Peyer's patch (tissue), 4 donors: ENCODE results near the gene MUC5AC. TPM values are rescaled to one million over a fixed set of nuclear protein-coding genes. Genes with fewer than 3 reads are reported as not detected.

Experiments used
- DNase-seq, 3 donors: peaks; one replicate each; pipeline ENCODE4 v3.0.0-alpha.2; 2017 to 2019
- H3K27ac ChIP-seq, 4 donors: fragments of 200-600 bp; sonication (generic); one replicate each; pipeline ENCODE4 v1.5.1; 2016 to 2019
- H3K27me3 ChIP-seq, 2 donors: fragments of 200-600 bp; sonication (generic); one replicate each; pipeline ENCODE4 v1.5.1; 2019
- H3K36me3 ChIP-seq, 3 donors: fragments of 200-600 bp; sonication (generic); one replicate each; pipeline ENCODE4 v1.5.1; 2016 to 2019
- H3K4me1 ChIP-seq, 4 donors: fragments of 200-600 bp; sonication (generic); one replicate each; pipeline ENCODE4 v1.5.1; 2016 to 2019
- H3K4me3 ChIP-seq, 4 donors: fragments of 200-600 bp; sonication (generic); 1 replicate in 3 of 4; 2 replicates in 1 of 4; pipeline ENCODE4 v1.5.1; 2016 to 2019; ENCODE audit warnings: mild to moderate bottlenecking in 1 of 4
- H3K9me3 ChIP-seq, 4 donors: fragments of 200-600 bp; sonication (generic); one replicate each; pipeline ENCODE4 v1.5.1; 2016 to 2019; ENCODE audit warnings: mild to moderate bottlenecking in 1 of 4
- POLR2A ChIP-seq, 2 donors: fragments of 450-650 bp; IDR thresholded peaks; one replicate each; pipeline ENCODE4 v1.5.1; 2017; ENCODE audit warnings: antibody characterized with exemption in 2 of 2, mild to moderate bottlenecking in 2 of 2, moderate library complexity in 2 of 2
- total RNA-seq, 4 donors: library from RNA; depleted of rRNA; stranded (reverse); fragments of >200 nt; gene quantifications; one replicate each; pipeline ENCODE4 v1.1.0, GENCODE V29; 2016
- TF ChIP-seq, protein P1 (sequence below), 6 experiments: fragments of 450-650 bp in 4 of 6; fragments of 200-600 bp in 2 of 6; sonication (generic) in 1 of 6; IDR thresholded peaks; one replicate each; pipeline ENCODE4 v1.5.1; 2017 to 2019; ENCODE audit warnings: antibody characterized with exemption in 6 of 6, mild to moderate bottlenecking in 3 of 6, moderate library complexity in 1 of 6

MUC5AC gene
- total RNA-seq, 4 donors from 2014 or later: not detected

DNA sequence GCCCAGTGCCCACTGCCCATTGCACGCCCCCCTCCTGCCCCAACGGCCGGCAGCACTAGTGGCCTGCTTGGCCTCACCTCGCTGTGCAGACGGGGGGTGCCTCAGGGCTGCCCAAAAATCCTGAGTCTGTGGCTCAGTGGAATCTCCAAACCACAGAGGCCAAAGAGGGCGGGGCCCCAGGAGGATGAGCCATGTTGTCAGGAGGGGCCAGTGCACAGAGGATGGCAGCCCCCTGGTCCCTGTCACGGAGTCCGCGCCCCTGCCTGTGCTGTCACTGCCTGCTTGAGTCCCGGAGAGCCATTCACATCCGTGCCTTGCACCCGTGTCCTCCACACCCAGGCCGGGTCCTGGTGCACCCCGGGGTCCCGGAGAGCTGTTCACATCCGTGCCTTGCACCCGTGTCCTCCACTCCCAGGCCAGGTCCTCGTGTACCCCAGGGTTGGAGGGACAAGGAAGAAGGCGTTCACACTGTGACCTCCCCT is 36.4 kb upstream of the MUC5AC start:
- H3K27ac ChIP-seq: no peak overlapping the region
- H3K4me3 ChIP-seq: no peak overlapping the region
- DNase-seq: peak in 2 of 3 donors; percentile 38 to 40
- H3K36me3 ChIP-seq: no peaks in the 10 kb centered on the region
- no peaks in the 10 kb centered on the region for H3K4me1 ChIP-seq
- no peak for TF ChIP-seq POLR2A (IDR thresholded peaks at IDR 0.05)
- TF ChIP-seq, protein P1, sequence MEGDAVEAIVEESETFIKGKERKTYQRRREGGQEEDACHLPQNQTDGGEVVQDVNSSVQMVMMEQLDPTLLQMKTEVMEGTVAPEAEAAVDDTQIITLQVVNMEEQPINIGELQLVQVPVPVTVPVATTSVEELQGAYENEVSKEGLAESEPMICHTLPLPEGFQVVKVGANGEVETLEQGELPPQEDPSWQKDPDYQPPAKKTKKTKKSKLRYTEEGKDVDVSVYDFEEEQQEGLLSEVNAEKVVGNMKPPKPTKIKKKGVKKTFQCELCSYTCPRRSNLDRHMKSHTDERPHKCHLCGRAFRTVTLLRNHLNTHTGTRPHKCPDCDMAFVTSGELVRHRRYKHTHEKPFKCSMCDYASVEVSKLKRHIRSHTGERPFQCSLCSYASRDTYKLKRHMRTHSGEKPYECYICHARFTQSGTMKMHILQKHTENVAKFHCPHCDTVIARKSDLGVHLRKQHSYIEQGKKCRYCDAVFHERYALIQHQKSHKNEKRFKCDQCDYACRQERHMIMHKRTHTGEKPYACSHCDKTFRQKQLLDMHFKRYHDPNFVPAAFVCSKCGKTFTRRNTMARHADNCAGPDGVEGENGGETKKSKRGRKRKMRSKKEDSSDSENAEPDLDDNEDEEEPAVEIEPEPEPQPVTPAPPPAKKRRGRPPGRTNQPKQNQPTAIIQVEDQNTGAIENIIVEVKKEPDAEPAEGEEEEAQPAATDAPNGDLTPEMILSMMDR (IDR thresholded peaks at IDR 0.05): no peak
- H3K27me3 ChIP-seq: no peaks in the 10 kb centered on the region
- no peaks in the 10 kb centered on the region for H3K9me3 ChIP-seq

DNA sequence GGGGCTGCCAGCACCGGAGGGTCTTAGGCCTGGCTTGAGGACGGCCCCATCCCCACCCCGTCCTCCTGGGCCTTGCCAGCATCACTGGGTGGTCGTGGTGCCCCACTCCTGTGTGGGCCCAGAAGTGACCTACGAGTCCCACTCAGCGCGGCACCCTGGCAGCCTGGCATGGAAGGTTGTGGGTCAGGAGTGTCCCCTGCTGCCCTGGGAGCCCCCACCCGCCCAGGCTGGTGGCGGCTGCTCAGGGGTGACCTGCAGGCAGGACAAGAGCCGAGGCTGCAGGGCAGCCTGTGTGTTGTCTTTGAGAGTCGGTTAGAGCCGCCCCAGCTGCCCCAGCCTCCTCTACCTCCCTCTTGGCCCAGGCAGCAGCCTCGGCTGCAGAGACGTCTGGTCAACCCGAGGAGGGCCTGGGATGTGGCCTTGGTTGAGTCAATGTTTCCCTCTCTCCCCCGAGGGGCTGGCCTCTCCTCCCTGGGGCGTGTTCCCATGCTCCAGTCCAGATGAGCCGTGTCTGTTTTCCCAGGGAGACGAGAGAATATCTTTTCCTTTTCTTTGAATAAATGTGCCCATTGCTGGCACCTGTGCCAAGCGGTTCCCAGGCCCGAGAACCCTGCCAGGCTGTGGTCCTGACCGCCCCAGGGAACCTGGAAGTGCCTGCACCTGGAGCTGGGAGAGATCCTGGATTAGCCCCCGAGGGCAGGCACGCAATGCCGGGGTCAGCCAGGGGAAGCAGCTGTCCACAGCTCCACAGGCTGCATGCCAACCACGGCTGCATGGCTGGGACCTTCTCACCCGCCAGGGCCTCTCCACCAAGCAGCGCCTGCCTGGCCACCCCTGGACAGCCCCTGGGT is 35.7 kb upstream of the MUC5AC start:
- TF ChIP-seq POLR2A (IDR thresholded peaks at IDR 0.05): no peak
- TF ChIP-seq, protein P1 (IDR thresholded peaks at IDR 0.05): no peak
- peak in 2 of 3 donors; percentile 33 to 45 for DNase-seq
- H3K4me3 ChIP-seq: no peak overlapping the region
- no peaks in the 10 kb centered on the region for H3K9me3 ChIP-seq
- no peaks in the 10 kb centered on the region for H3K27me3 ChIP-seq
- H3K4me1 ChIP-seq: no peaks in the 10 kb centered on the region
- H3K36me3 ChIP-seq: no peaks in the 10 kb centered on the region
- no peak overlapping the region for H3K27ac ChIP-seq

DNA sequence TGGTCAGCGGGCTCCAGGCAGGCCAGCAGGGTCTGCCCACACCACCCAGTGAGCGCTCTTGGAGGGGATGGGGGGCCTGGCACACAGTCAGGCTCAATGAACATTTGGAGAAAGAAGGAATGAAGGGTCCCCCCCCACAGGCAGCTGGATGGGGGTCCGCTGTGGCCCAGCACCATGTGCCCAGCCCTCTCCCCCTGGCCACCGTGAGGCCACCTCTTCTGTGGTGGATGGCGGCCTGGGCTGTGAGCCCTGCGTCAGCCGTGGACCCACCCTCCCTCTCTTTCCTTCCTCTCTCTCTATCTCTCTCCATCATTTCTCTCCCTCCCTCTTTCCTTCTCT is 35.1 kb upstream of the MUC5AC start:
- H3K27me3 ChIP-seq: no peaks in the 10 kb centered on the region
- no peak overlapping the region for H3K4me3 ChIP-seq
- H3K27ac ChIP-seq: no peak overlapping the region
- no peak for TF ChIP-seq POLR2A (IDR thresholded peaks at IDR 0.05)
- TF ChIP-seq, protein P1 (IDR thresholded peaks at IDR 0.05): no peak
- no peak for DNase-seq
- H3K4me1 ChIP-seq: no peaks in the 10 kb centered on the region
- no peaks in the 10 kb centered on the region for H3K36me3 ChIP-seq
- H3K9me3 ChIP-seq: no peaks in the 10 kb centered on the region

DNA sequence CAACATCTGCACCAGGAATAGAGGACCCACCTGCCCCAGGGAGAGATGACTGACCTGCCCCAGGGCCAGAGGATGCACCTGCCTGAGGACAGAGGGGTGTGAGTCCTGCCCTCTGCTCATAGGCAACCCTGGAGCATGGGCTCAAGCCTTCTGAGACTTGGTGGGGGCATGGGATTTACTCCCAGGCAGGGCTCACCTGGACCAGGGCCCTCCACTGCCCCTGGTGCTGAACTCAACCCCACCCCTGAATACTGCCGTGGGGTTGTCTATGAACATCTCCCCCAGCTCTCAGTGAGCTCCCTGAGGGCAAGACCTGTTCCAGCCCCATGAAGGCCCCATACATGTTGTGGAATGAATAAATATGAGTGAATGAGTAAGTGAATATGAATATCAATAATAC is 33.8 kb upstream of the MUC5AC start:
- Histone ChIP-seq H3K9me3 (no peaks in the 10 kb centered on the region), H3K27me3 (no peaks in the 10 kb centered on the region), H3K27ac (no peak overlapping the region), H3K4me3 (no peak overlapping the region), H3K36me3 (no peaks in the 10 kb centered on the region), H3K4me1 (no peaks in the 10 kb centered on the region)
- peak in 1 of 3 donors; percentile 32 for DNase-seq
- TF ChIP-seq, protein P1 (IDR thresholded peaks at IDR 0.05): no peak
- no peak for TF ChIP-seq POLR2A (IDR thresholded peaks at IDR 0.05)

- TF ChIP-seq, protein P1 (IDR thresholded peaks at IDR 0.05): no peak
- TF ChIP-seq POLR2A (IDR thresholded peaks at IDR 0.05): no peak
- H3K27me3 ChIP-seq: no peaks in the 10 kb centered on the region
- no peaks in the 10 kb centered on the region for H3K4me1 ChIP-seq
Observed at GRCh38 chr11:1125803-1126202, 31.9 kb upstream of the MUC5AC start.

More at GRCh38 chr11:1125803-1126202, 31.9 kb upstream of the MUC5AC start:
- H3K36me3 ChIP-seq: no peaks in the 10 kb centered on the region
- peak in 1 of 3 donors; percentile 29 for DNase-seq
- H3K9me3 ChIP-seq: no peaks in the 10 kb centered on the region
- H3K27ac ChIP-seq: no peak overlapping the region
- H3K4me3 ChIP-seq: no peak overlapping the region
